GM12865 (cell line): ENCODE data around the gene RFX2.
"Not testable (repeated sequence)": the region's sequence is repeated elsewhere in the genome, so short reads cannot be mapped to it uniquely, and the experiment has no call there.

Experiments
- DNase-seq: peaks from one replicate; pipeline ENCODE4 v3.0.0; 2010; ENCODE audit warnings: low read depth
- H3K4me3 ChIP-seq: 2 replicates; pipeline ENCODE4 v1.5.1; 2011; ENCODE audit warnings: mild to moderate bottlenecking, low read depth, low read length, control low read depth
- CTCF ChIP-seq: IDR thresholded peaks from 2 replicates; pipeline ENCODE4 v1.5.1; 2011; ENCODE audit warnings: low read length, control low read depth, low read depth, inconsistent platforms; ENCODE audit not compliant: insufficient read depth; ENCODE audit errors: missing control alignments

RFX2 gene

GRCh38 chr19:6076291-6076665 is 34.0 kb downstream of the RFX2 start:
- no peak for TF ChIP-seq CTCF
- H3K4me3 ChIP-seq = no peak overlapping the region
- DNase-seq = no peak

- no peak for DNase-seq
- TF ChIP-seq CTCF = no peak
Observed at GRCh38 chr19:6074709-6075403, 35.4 kb downstream of the RFX2 start.

GRCh38 chr19:6073858-6074708 is 36.2 kb downstream of the RFX2 start:
- no peak for TF ChIP-seq CTCF
- DNase-seq = no peak
- no peak overlapping the region for H3K4me3 ChIP-seq

More at GRCh38 chr19:6074709-6075403, 35.4 kb downstream of the RFX2 start:
- no peak overlapping the region for H3K4me3 ChIP-seq

- DNase-seq, H3K4me3 ChIP-seq: not testable (repeated sequence)
Observed at GRCh38 chr19:6073233-6073632, 37.1 kb downstream of the RFX2 start.

- TF ChIP-seq CTCF = no peak
- no peak for DNase-seq
- H3K4me3 ChIP-seq = no peak overlapping the region
Observed at GRCh38 chr19:6071875-6072274, 38.4 kb downstream of the RFX2 start.

- DNase-seq = no peak
- no peak overlapping the region for H3K4me3 ChIP-seq
- TF ChIP-seq CTCF = no peak
Observed at GRCh38 chr19:6070720-6071485, 39.4 kb downstream of the RFX2 start.

- peak; percentile 10 for DNase-seq
- TF ChIP-seq CTCF = no peak
Observed at GRCh38 chr19:6070207-6070681, 40.1 kb downstream of the RFX2 start.

More at GRCh38 chr19:6070207-6070681, 40.1 kb downstream of the RFX2 start:
- H3K4me3 ChIP-seq = no peak overlapping the region
